GM08714 (cell line): ENCODE data around the gene SFT2D3.

Experiments used
- H3K4me3 ChIP-seq: fragments of 200-500 bp; sonication (Bioruptor generic); 2 replicates; pipeline ENCODE4 v1.5.1; 2014; ENCODE audit warnings: mild to moderate bottlenecking, low read length, inconsistent platforms
- ZNF274 ChIP-seq: IDR thresholded peaks from 2 replicates; pipeline ENCODE4 v1.6.1; 2012; ENCODE audit warnings: mild to moderate bottlenecking, low read depth, low read length

The SFT2D3 gene

GRCh38 chr2:127701193-127701650 lies at the start of gene SFT2D3:
Gene SFT2D3, plus strand, starts transcription at chr2:127701497. Its CDS starts 32 bp downstream, at chr2:127701529.
- no peak for TF ChIP-seq ZNF274

GRCh38 chr2:127651971-127652550 lies 49.2 kb upstream of the SFT2D3 start:
- no peak for TF ChIP-seq ZNF274
- H3K4me3 ChIP-seq = no peak overlapping the region

More at GRCh38 chr2:127701193-127701650, at the start of gene SFT2D3:
- H3K4me3 ChIP-seq = peak within 1 kb of the TSS; percentile 91

- no peak overlapping the region for H3K4me3 ChIP-seq
- TF ChIP-seq ZNF274 = no peak
These were observed 48.4 kb upstream of the SFT2D3 start for GRCh38 chr2:127652786-127653357.

- no peak overlapping the region for H3K4me3 ChIP-seq
- TF ChIP-seq ZNF274 = no peak
These were observed 47.7 kb upstream of the SFT2D3 start for GRCh38 chr2:127653421-127654083.

- H3K4me3 ChIP-seq = no peak overlapping the region
- no peak for TF ChIP-seq ZNF274
These were observed 47.0 kb upstream of the SFT2D3 start for GRCh38 chr2:127654084-127654837.

GRCh38 chr2:127654838-127655175 lies 46.5 kb upstream of the SFT2D3 start:
- TF ChIP-seq ZNF274 = no peak
- H3K4me3 ChIP-seq = no peak overlapping the region

GRCh38 chr2:127655209-127656073 lies 45.9 kb upstream of the SFT2D3 start:
- no peak overlapping the region for H3K4me3 ChIP-seq
- TF ChIP-seq ZNF274 = no peak

- TF ChIP-seq ZNF274 = no peak
- no peak overlapping the region for H3K4me3 ChIP-seq
These were observed 44.6 kb upstream of the SFT2D3 start for GRCh38 chr2:127656569-127657231.

GRCh38 chr2:127657232-127657595 lies 44.1 kb upstream of the SFT2D3 start:
- H3K4me3 ChIP-seq = no peak overlapping the region
- TF ChIP-seq ZNF274 = no peak

GRCh38 chr2:127658146-127658545 lies 43.2 kb upstream of the SFT2D3 start:
- H3K4me3 ChIP-seq = no peak overlapping the region
- no peak for TF ChIP-seq ZNF274

GRCh38 chr2:127658641-127659407 lies 42.5 kb upstream of the SFT2D3 start:
- no peak overlapping the region for H3K4me3 ChIP-seq
- no peak for TF ChIP-seq ZNF274

- no peak for TF ChIP-seq ZNF274
- no peak overlapping the region for H3K4me3 ChIP-seq
These were observed 41.6 kb upstream of the SFT2D3 start for GRCh38 chr2:127659408-127660290.
